Liver (tissue), 9 donors: ENCODE results near the gene PRMT3. TPM values are rescaled to one million over a fixed set of nuclear protein-coding genes. Genes with fewer than 3 reads are reported as not detected.

Experiments used
- DNase-seq: peaks from one replicate; pipeline ENCODE4 v3.0.0-alpha.2; 2017; ENCODE audit warnings: low spot score
- H3K27ac ChIP-seq, 2 donors: one replicate each; pipeline ENCODE4 v1.7.0; 2013; ENCODE audit warnings: inconsistent platforms in 2 of 2, low read length in 2 of 2, control low read depth in 1 of 2, low read depth in 1 of 2, mild to moderate bottlenecking in 1 of 2
- H3K27me3 ChIP-seq, 4 donors: one replicate each; pipeline versions ENCODE4 v1.6.1 to v1.7.0; 2013; ENCODE audit warnings: low read length in 3 of 4, inconsistent platforms in 1 of 4, mild to moderate bottlenecking in 1 of 4, moderate library complexity in 1 of 4; ENCODE audit not compliant: control insufficient read depth in 4 of 4, insufficient read depth in 4 of 4
- H3K36me3 ChIP-seq, 4 donors: one replicate each; pipeline versions ENCODE4 v1.6.1 to v1.7.0; 2013; ENCODE audit warnings: low read length in 3 of 4, mild to moderate bottlenecking in 3 of 4, low read depth in 1 of 4, moderate library complexity in 1 of 4; ENCODE audit not compliant: control insufficient read depth in 4 of 4, insufficient read depth in 3 of 4
- H3K4me1 ChIP-seq, 4 donors: one replicate each; pipeline versions ENCODE4 v1.6.1 to v1.7.0; 2013; ENCODE audit warnings: low read length in 3 of 4, mild to moderate bottlenecking in 3 of 4, moderate library complexity in 1 of 4; ENCODE audit not compliant: control insufficient read depth in 4 of 4, insufficient read depth in 4 of 4
- H3K4me3 ChIP-seq, 3 donors: one replicate each; pipeline versions ENCODE4 v1.6.1 to v1.7.0; 2013; ENCODE audit warnings: low read length in 3 of 3, control low read depth in 1 of 3, low read depth in 1 of 3, mild to moderate bottlenecking in 1 of 3
- H3K9ac ChIP-seq, 2 donors: one replicate each; pipeline ENCODE4 v1.7.0; 2013; ENCODE audit warnings: low read length in 2 of 2, mild to moderate bottlenecking in 2 of 2, moderate library complexity in 2 of 2, control low read depth in 1 of 2, low read depth in 1 of 2
- H3K9me3 ChIP-seq, 4 donors: one replicate each; pipeline versions ENCODE4 v1.6.1 to v1.7.0; 2013; ENCODE audit warnings: low read length in 3 of 4; ENCODE audit not compliant: control insufficient read depth in 4 of 4
- ATF3 ChIP-seq: IDR thresholded peaks from 2 replicates; pipeline ENCODE4 v1.6.1; 2016; ENCODE audit warnings: antibody characterized with exemption
- EGR1 ChIP-seq, 2 donors: IDR thresholded peaks; 2 replicates each; pipeline ENCODE4 v1.6.1; 2016 to 2018; ENCODE audit warnings: antibody characterized with exemption in 2 of 2, low read depth in 2 of 2
- FOXA1 ChIP-seq: IDR thresholded peaks from 2 replicates; pipeline ENCODE4 v1.6.1; 2016; ENCODE audit warnings: antibody characterized with exemption
- FOXA2 ChIP-seq: IDR thresholded peaks from 2 replicates; pipeline ENCODE4 v1.6.1; 2016; ENCODE audit warnings: antibody characterized with exemption
- GABPA ChIP-seq, 2 donors: IDR thresholded peaks in 1 of 2; conservative IDR thresholded peaks in 1 of 2; 2 replicates each; pipeline ENCODE4 v1.6.1; 2016; ENCODE audit warnings: antibody characterized with exemption in 2 of 2, mild to moderate bottlenecking in 1 of 2, moderate library complexity in 1 of 2
- HNF4A ChIP-seq, 2 donors: conservative IDR thresholded peaks; 2 replicates each; pipeline ENCODE4 v1.6.1; 2016; ENCODE audit warnings: antibody characterized with exemption in 2 of 2, mild to moderate bottlenecking in 2 of 2
- HNF4G ChIP-seq: IDR thresholded peaks from 2 replicates; pipeline ENCODE4 v1.6.1; 2016; ENCODE audit warnings: antibody characterized with exemption
- JUND ChIP-seq, 2 donors: IDR thresholded peaks; 2 replicates each; pipeline ENCODE4 v1.6.1; 2016; ENCODE audit warnings: antibody characterized with exemption in 2 of 2
- MAX ChIP-seq: IDR thresholded peaks from 2 replicates; pipeline ENCODE4 v1.6.1; 2016; ENCODE audit warnings: antibody characterized with exemption
- NR2F2 ChIP-seq: IDR thresholded peaks from 2 replicates; pipeline ENCODE4 v1.6.1; 2016; ENCODE audit warnings: antibody characterized with exemption
- RAD21 ChIP-seq, 2 donors: IDR thresholded peaks; 2 replicates each; pipeline ENCODE4 v1.6.1; 2016; ENCODE audit warnings: antibody characterized with exemption in 2 of 2, mild to moderate bottlenecking in 2 of 2
- REST ChIP-seq: IDR thresholded peaks from 2 replicates; pipeline ENCODE4 v1.6.1; 2016; ENCODE audit warnings: antibody characterized with exemption, mild to moderate bottlenecking
- RXRA ChIP-seq, 2 donors: IDR thresholded peaks; 2 replicates each; pipeline ENCODE4 v1.6.1; 2017 to 2018; ENCODE audit warnings: antibody characterized with exemption in 2 of 2, mild to moderate bottlenecking in 1 of 2
- SP1 ChIP-seq: IDR thresholded peaks from 2 replicates; pipeline ENCODE4 v1.6.1; 2018; ENCODE audit warnings: antibody characterized with exemption, mild to moderate bottlenecking
- TAF1 ChIP-seq: conservative IDR thresholded peaks from 2 replicates; pipeline ENCODE4 v1.6.1; 2016; ENCODE audit warnings: antibody characterized with exemption, mild to moderate bottlenecking
- YY1 ChIP-seq: IDR thresholded peaks from 2 replicates; pipeline ENCODE4 v1.6.1; 2016; ENCODE audit warnings: antibody characterized with exemption, mild to moderate bottlenecking
- WGBS: extraction: QIAGEN DNeasy Blood & Tissue Kit; methylation state at CpG from one replicate; pipeline ENCODE4 v1.1.7; 2013; 5-methylcytosine and 5-hydroxymethylcytosine counted together
- polyA plus RNA-seq, 2 donors: library from polyadenylated mRNA; stranded (reverse) in 1 of 2; unstranded in 1 of 2; fragments of 200-250 nt in 1 of 2; fragments of >200 nt in 1 of 2; fragmentation: Nextera tagmentation in 1 of 2; extraction: Ambion mirVana in 1 of 2; gene quantifications; one replicate each; pipeline versions ENCODE4 v1.2.1 to v1.2.3, GENCODE V29; 2013 to 2015
- total RNA-seq, 2 donors: library from RNA; depleted of rRNA; stranded (reverse); fragments of >200 nt; gene quantifications; one replicate each; pipeline ENCODE4 v1.2.3, GENCODE V29; 2014
- TF ChIP-seq, protein P1 (sequence below): fragments of 150-350 bp; IDR thresholded peaks from 2 replicates; pipeline ENCODE4 v1.5.1; 2017; ENCODE audit warnings: improper control_type of control experiment, low read depth, low read length; ENCODE audit not compliant: missing input control
- TF ChIP-seq, protein P2 (sequence below): IDR thresholded peaks from 2 replicates; pipeline ENCODE4 v1.6.1; 2016; ENCODE audit warnings: antibody characterized with exemption
- donor health status: healthy.
- donor health status: healthy.
- donor health status: healthy.
- donor health status: healthy.
- donor health status: healthy.

PRMT3 gene
- total and polyA plus RNA-seq, 4 donors: 3.5 to 15.8 (median 7.8) TPM

DNA sequence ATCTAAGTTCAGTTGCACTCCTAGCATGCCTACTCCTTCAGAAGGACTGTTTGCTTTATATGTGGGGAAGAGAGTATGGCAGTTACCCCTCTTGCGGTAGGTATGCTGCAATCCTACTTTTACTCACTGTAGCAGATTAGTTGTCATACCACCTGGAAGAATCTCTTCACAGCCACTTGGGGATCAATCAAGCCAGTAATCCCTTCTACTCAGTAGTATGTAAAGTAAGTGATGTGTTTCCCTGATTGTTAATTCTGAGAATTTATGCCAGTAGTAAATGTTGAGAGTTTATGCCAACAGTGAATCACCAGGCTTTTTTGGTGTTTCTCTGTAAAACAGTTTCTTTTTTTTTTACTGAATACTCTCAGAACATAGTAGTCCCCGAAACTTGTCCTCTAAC, 34.4 kb downstream of the PRMT3 start:
- Histone ChIP-seq H3K9ac (no peak overlapping the region), H3K4me3 (no peak overlapping the region), H3K9me3 (no peaks in the 10 kb centered on the region), H3K27me3 (no peaks in the 10 kb centered on the region), H3K36me3 (peaks cover 0 to 9% (median 3%) of the 10 kb centered on the region in 4 donors), H3K27ac (no peak overlapping the region), H3K4me1 (no peaks in the 10 kb centered on the region)
- no peak for TF ChIP-seq MAX
- no peak for TF ChIP-seq RXRA (IDR thresholded peaks at IDR 0.05)
- TF ChIP-seq REST: no peak
- TF ChIP-seq JUND (IDR thresholded peaks at IDR 0.05): no peak
- TF ChIP-seq FOXA1: no peak
- TF ChIP-seq FOXA2: no peak
- no peak for TF ChIP-seq EGR1 (IDR thresholded peaks at IDR 0.05; ENCODE audit: low read depth in 2 of 2)
- TF ChIP-seq GABPA (IDR thresholded peaks at IDR 0.05 in 1 of 2, conservative IDR thresholded peaks at IDR 0.05 in 1 of 2): no peak
- TF ChIP-seq, protein P1, sequence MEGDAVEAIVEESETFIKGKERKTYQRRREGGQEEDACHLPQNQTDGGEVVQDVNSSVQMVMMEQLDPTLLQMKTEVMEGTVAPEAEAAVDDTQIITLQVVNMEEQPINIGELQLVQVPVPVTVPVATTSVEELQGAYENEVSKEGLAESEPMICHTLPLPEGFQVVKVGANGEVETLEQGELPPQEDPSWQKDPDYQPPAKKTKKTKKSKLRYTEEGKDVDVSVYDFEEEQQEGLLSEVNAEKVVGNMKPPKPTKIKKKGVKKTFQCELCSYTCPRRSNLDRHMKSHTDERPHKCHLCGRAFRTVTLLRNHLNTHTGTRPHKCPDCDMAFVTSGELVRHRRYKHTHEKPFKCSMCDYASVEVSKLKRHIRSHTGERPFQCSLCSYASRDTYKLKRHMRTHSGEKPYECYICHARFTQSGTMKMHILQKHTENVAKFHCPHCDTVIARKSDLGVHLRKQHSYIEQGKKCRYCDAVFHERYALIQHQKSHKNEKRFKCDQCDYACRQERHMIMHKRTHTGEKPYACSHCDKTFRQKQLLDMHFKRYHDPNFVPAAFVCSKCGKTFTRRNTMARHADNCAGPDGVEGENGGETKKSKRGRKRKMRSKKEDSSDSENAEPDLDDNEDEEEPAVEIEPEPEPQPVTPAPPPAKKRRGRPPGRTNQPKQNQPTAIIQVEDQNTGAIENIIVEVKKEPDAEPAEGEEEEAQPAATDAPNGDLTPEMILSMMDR: no peak
- no peak for TF ChIP-seq HNF4G
- TF ChIP-seq, protein P2, sequence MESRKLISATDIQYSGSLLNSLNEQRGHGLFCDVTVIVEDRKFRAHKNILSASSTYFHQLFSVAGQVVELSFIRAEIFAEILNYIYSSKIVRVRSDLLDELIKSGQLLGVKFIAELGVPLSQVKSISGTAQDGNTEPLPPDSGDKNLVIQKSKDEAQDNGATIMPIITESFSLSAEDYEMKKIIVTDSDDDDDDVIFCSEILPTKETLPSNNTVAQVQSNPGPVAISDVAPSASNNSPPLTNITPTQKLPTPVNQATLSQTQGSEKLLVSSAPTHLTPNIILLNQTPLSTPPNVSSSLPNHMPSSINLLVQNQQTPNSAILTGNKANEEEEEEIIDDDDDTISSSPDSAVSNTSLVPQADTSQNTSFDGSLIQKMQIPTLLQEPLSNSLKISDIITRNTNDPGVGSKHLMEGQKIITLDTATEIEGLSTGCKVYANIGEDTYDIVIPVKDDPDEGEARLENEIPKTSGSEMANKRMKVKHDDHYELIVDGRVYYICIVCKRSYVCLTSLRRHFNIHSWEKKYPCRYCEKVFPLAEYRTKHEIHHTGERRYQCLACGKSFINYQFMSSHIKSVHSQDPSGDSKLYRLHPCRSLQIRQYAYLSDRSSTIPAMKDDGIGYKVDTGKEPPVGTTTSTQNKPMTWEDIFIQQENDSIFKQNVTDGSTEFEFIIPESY: no peak
- TF ChIP-seq RAD21 (IDR thresholded peaks at IDR 0.05): no peak
- TF ChIP-seq YY1: no peak
- TF ChIP-seq NR2F2: no peak
- no peak for TF ChIP-seq ATF3
- no peak for TF ChIP-seq HNF4A (conservative IDR thresholded peaks at IDR 0.05)
- no peak for TF ChIP-seq SP1
- DNase-seq: no peak
- WGBS: 74% methylated on average over 2 of the region's 2 CpGs

GRCh38 chr11:20429216-20429615, 41.7 kb downstream of the PRMT3 start:
- Histone ChIP-seq H3K9ac (no peak overlapping the region), H3K9me3 (no peaks in the 10 kb centered on the region), H3K4me3 (no peak overlapping the region), H3K36me3 (no peaks in the 10 kb centered on the region), H3K27ac (no peak overlapping the region), H3K27me3 (no peaks in the 10 kb centered on the region), H3K4me1 (no peaks in the 10 kb centered on the region)
- no peak for DNase-seq
- no peak for TF ChIP-seq RAD21 (IDR thresholded peaks at IDR 0.05)
- no peak for TF ChIP-seq SP1
- no peak for TF ChIP-seq JUND (IDR thresholded peaks at IDR 0.05)
- TF ChIP-seq TAF1: no peak
- TF ChIP-seq, protein P1: no peak
- 96% methylated on average over 5 of the region's 5 CpGs for WGBS
